HCT116 (cell line): ENCODE results near the gene MBD1. TPM values are rescaled to one million over a fixed set of nuclear protein-coding genes. Genes with fewer than 3 reads are reported as not detected.
"Not testable (repeated sequence)": the region's sequence is repeated elsewhere in the genome, so short reads cannot be mapped to it uniquely, and the experiment has no call there.

Experiments used
- ATAC-seq: fragments of 200-7000 bp; cut with Tn5 transposase; 2 replicates; pipeline ENCODE4 v1.9.1; 2020; ENCODE audit warnings: mild to moderate bottlenecking, moderate library complexity
- BruUV-seq: library from RNA; stranded (reverse); fragments of 400-500 nt; replicated peaks from 2 replicates; lab custom pipeline; 2021; lab: Mats Ljungman, UMichigan
- CTCF ChIA-PET: fragments of 300-600 bp; sonication (Branson Sonifier 250); formaldehyde crosslinking; loops from one replicate; lab custom pipeline; 2021; ENCODE audit warnings: antibody characterized with exemption; lab: Charles Lee
- POLR2A ChIA-PET: fragments of 300-600, 350-600 bp; sonication (Branson Sonifier 250); formaldehyde crosslinking; loops from one replicate; lab custom pipeline; 2021; ENCODE audit warnings: antibody characterized with exemption; lab: Charles Lee
- RAD21 ChIA-PET, 2 experiments: fragments of 300-600 bp; sonication (Branson Sonifier 250); formaldehyde crosslinking; loops; one replicate each; lab custom pipeline; 2023; ENCODE audit warnings: low total read pairs in 2 of 2; ENCODE audit not compliant: uncharacterized antibody in 2 of 2, unreplicated experiment in 2 of 2, low non-redundant PET in 1 of 2; lab: Charles Lee
- DNase-seq: peaks from one replicate; pipeline ENCODE4 v3.0.0-alpha.2; 2010; ENCODE audit warnings: low read depth, low spot score
- H2AFZ ChIP-seq: fragments of 200-600 bp; shearing (Covaris generic), sonication (generic); 2 replicates; pipeline ENCODE4 v1.6.1; 2017; ENCODE audit warnings: low read depth, mixed run types, mixed read lengths, antibody characterized with exemption, low read length; ENCODE audit not compliant: poor library complexity, severe bottlenecking
- H3K27ac ChIP-seq: 2 replicates; pipeline ENCODE4 v1.5.1; 2012; ENCODE audit warnings: low read depth, low read length
- H3K27me3 ChIP-seq: fragments of 200-600 bp; sonication (generic); 2 replicates; pipeline ENCODE4 v1.6.1; 2016; ENCODE audit warnings: mixed run types, low read length, mixed read lengths; ENCODE audit not compliant: insufficient read depth
- H3K36me3 ChIP-seq, 2 experiments: fragments of 200-500 bp in 1 of 2; fragments of 200-600 bp in 1 of 2; sonication (Bioruptor generic) in 1 of 2; sonication (generic) in 1 of 2; 2 replicates each; pipeline versions ENCODE4 v1.5.1 to v1.6.1; 2014 to 2016; ENCODE audit warnings: low read length in 2 of 2, inconsistent platforms in 1 of 2, mixed read lengths in 1 of 2, mixed run types in 1 of 2; ENCODE audit not compliant: insufficient read depth in 2 of 2, control insufficient read depth in 1 of 2
- H3K4me1 ChIP-seq, 2 experiments: fragments of 200-600 bp in 1 of 2; sonication (generic) in 1 of 2; 2 replicates each; pipeline versions ENCODE4 v1.5.1 to v1.6.1; 2012 to 2017; ENCODE audit warnings: low read length in 2 of 2, inconsistent platforms in 1 of 2, mild to moderate bottlenecking in 1 of 2, mixed read lengths in 1 of 2, mixed run types in 1 of 2, moderate library complexity in 1 of 2; ENCODE audit not compliant: insufficient read depth in 2 of 2, control insufficient read depth in 1 of 2
- H3K4me2 ChIP-seq: fragments of 200-600 bp; sonication (generic); 2 replicates; pipeline ENCODE4 v1.6.1; 2017; ENCODE audit warnings: mixed run types, low read length, mixed read lengths
- H3K4me3 ChIP-seq, 2 experiments: fragments of 200-600 bp in 1 of 2; sonication (generic) in 1 of 2; replicated peaks in 1 of 2; 2 replicates each; pipeline ENCODE4 v1.5.1; 2011 to 2016; ENCODE audit warnings: low read length in 2 of 2, control low read depth in 1 of 2, low read depth in 1 of 2, mild to moderate bottlenecking in 1 of 2, mixed read lengths in 1 of 2, mixed run types in 1 of 2
- H3K79me2 ChIP-seq: fragments of 200-600 bp; sonication (generic); 2 replicates; pipeline ENCODE4 v1.6.1; 2017; ENCODE audit warnings: mild to moderate bottlenecking, mixed run types, low read length, moderate library complexity, mixed read lengths; ENCODE audit not compliant: insufficient read depth
- H3K9ac ChIP-seq: fragments of 200-600 bp; sonication (generic); 2 replicates; pipeline ENCODE4 v1.6.1; 2016; ENCODE audit warnings: low read length, mixed read lengths
- H3K9me2 ChIP-seq: fragments of 200-600 bp; sonication (generic), shearing (Covaris generic); 2 replicates; pipeline ENCODE4 v1.6.1; 2017; ENCODE audit warnings: mixed run types, mild to moderate bottlenecking, moderate library complexity; ENCODE audit not compliant: insufficient read depth
- H3K9me3 ChIP-seq, 2 experiments: fragments of 200-500 bp in 1 of 2; fragments of 200-600 bp in 1 of 2; sonication (Bioruptor generic) in 1 of 2; sonication (generic) in 1 of 2; 2 replicates each; pipeline ENCODE4 v1.6.1; 2014 to 2017; ENCODE audit warnings: low read length in 2 of 2, mixed read lengths in 2 of 2, inconsistent platforms in 1 of 2, low read depth in 1 of 2, mild to moderate bottlenecking in 1 of 2, mixed run types in 1 of 2, moderate library complexity in 1 of 2; ENCODE audit not compliant: control insufficient read depth in 1 of 2, insufficient read depth in 1 of 2
- H4K20me1 ChIP-seq: fragments of 200-600 bp; sonication (generic), shearing (Covaris generic); 2 replicates; pipeline ENCODE4 v1.6.1; 2017; ENCODE audit warnings: mixed run types, mild to moderate bottlenecking, moderate library complexity; ENCODE audit not compliant: insufficient read depth
- EZH2phosphoT487 ChIP-seq: fragments of 200-600 bp; IDR thresholded peaks from 2 replicates; pipeline ENCODE4 v1.6.1; 2018; ENCODE audit warnings: antibody characterized with exemption, borderline replicate concordance
- FOSL1 ChIP-seq: IDR thresholded peaks from 2 replicates; pipeline ENCODE4 v1.6.1; 2012; ENCODE audit warnings: low read depth
- intact Hi-C: fragments of 100-400 bp; cut with micrococcal nuclease; formaldehyde crosslinking; loops from 2 replicates; pipeline ENCODE4 v1.10.0; 2022
- total RNA-seq: library from RNA; stranded (reverse); gene quantifications from one replicate; pipeline ENCODE4 v1.2.1, GENCODE V29; 2021; ENCODE audit not compliant: unreplicated experiment
- TF ChIP-seq, protein P1 (sequence below): IDR thresholded peaks from 2 replicates; pipeline ENCODE4 v1.6.1; 2012

Gene MBD1
- total RNA-seq, 1 experiment from 2014 or later: 63.9 TPM

DNA sequence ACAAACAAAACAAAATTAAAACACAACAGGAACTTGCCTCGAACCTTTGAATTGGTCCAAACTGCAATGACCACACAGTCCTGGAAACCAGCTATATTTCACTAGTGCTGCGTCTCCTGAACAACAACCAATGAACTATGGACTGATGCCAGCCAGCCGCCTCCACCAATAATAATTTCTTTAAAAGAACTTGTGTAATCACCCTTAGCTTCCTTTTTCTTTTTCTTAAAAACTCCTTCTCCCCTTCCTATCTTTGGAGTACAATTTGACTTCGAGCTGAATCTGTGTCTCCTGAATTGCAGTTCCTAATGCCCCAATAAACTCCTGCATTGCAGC, 7.8 kb upstream of the MBD1 start (continued):
- TF ChIP-seq, protein P1, sequence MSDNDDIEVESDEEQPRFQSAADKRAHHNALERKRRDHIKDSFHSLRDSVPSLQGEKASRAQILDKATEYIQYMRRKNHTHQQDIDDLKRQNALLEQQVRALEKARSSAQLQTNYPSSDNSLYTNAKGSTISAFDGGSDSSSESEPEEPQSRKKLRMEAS: no peak
- TF ChIP-seq FOSL1 (no peak), EZH2phosphoT487 (no peak)

DNA sequence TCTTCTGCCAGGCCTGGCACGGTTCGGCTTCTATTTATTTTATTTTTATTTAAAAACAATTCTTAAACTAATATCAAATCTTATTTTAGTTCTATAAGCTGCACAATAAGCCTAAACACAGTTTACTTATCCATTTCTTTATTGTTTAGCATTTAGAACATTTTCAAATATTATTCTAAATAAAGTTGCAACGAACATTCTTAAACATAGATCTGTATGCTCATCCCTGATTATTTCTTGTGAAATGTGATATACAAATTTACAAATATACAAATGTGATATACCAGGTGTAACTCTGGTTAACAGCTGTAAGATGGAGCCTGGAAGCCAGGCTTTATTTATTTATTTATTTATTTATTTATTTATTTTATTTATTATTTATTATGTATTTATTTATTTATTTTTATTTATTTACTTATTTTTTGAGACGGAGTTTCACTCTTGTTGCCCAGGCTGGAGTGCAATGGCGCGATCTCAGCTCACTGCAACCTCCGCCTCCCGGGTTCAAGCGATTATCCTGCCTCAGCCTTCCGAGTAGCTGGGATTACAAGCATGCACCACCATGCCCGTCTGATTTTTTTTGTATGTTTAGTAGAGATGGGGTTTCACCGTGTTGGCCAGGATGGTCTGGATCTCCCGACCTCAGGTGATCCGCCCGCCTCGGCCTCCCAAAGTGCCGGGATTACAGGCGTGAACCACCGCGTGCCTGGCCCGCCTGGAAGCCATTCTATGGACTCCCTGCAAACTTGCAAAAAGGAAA, 7.2 kb upstream of the MBD1 start:
- Histone ChIP-seq H3K27ac (peak overlapping the region; percentile 48), H3K79me2 (peaks cover 22% of the 10 kb centered on the region), H3K4me2 (peak overlapping the region; percentile 89), H3K36me3 (peaks cover 4 to 16% of the 10 kb centered on the region in 2 experiments; a peak in 3 of 4 replicates), H2AFZ (peak overlapping the region; percentile 95), H3K9ac (peak overlapping the region; percentile 89; the same call in 1 of the 2 replicates), H3K4me1 (peaks cover 5 to 25% of the 10 kb centered on the region in 2 experiments; a peak in 3 of 4 replicates), H3K4me3 (peak overlapping the region; percentile 83 to 97)
- H4K20me1 ChIP-seq, CTCF ChIA-PET, H3K9me3 ChIP-seq, H3K9me2 ChIP-seq, RAD21 ChIA-PET, BruUV-seq, POLR2A ChIA-PET, ATAC-seq, H3K27me3 ChIP-seq, DNase-seq: not testable (repeated sequence)
- intact Hi-C loops: loop anchor here (5.0 to 10.0 kb wide), 3 partner anchors 69 to 794 kb away; partner anchors contain the start of gene RPL17
